GM12878 (cell line): ENCODE results near the gene PIWIL1. TPM values are rescaled to one million over a fixed set of nuclear protein-coding genes. Genes with fewer than 3 reads are reported as not detected.

Experiments
- ATAC-seq: fragments of 200-7000 bp; cut with Tn5 transposase; 3 replicates; pipeline ENCODE4 v1.9.1; 2020; ENCODE audit warnings: mild to moderate bottlenecking, moderate library complexity
- BruUV-seq: library from RNA; stranded (reverse); fragments of 400-500 nt; replicated peaks from 2 replicates; lab custom pipeline; 2021; lab: Mats Ljungman, UMichigan
- CTCF ChIA-PET: fragments of 300-600 bp; sonication (Branson Sonifier 250); formaldehyde crosslinking; extraction: SDS; loops from one replicate; lab custom pipeline; 2021; ENCODE audit warnings: inconsistent platforms; lab: Yijun Ruan, JAX
- POLR2A ChIA-PET: fragments of 350-600 bp; formaldehyde crosslinking; extraction: SDS; loops from one replicate; lab custom pipeline; 2021; ENCODE audit warnings: inconsistent platforms; lab: Charles Lee
- RAD21 ChIA-PET: fragments of 300-600 bp; sonication (Branson Sonifier 250); formaldehyde crosslinking; loops from one replicate; lab custom pipeline; 2023; ENCODE audit warnings: antibody characterized with exemption; ENCODE audit not compliant: unreplicated experiment; lab: Charles Lee
- SMC1A ChIA-PET: fragments of 300-600 bp; sonication (Branson Sonifier 250); formaldehyde crosslinking; loops from one replicate; lab custom pipeline; 2023; ENCODE audit not compliant: unreplicated experiment, uncharacterized antibody; lab: Charles Lee
- DNase-seq: peaks from one replicate; pipeline ENCODE4 v3.0.0-alpha.2; 2011; ENCODE audit warnings: low read depth, low spot score
- FAIRE-seq: peaks from 3 replicates; lab custom pipeline; 2011; peaks lifted over from hg19 to GRCh38; lab: Jason Lieb, UNC
- H2AFZ ChIP-seq: 2 replicates; pipeline ENCODE4 v1.6.0; 2011; ENCODE audit warnings: low read depth, low read length, control low read depth; ENCODE audit not compliant: control insufficient read depth
- H3K27ac ChIP-seq: 2 replicates; pipeline ENCODE4 v1.5.1; 2011; ENCODE audit warnings: control low read depth; ENCODE audit not compliant: control insufficient read depth, insufficient read depth
- H3K27me3 ChIP-seq, 2 experiments: replicated peaks in 1 of 2; 2 replicates each; pipeline versions ENCODE4 v1.6.0 to v1.6.1; 2011; ENCODE audit warnings: low read length in 1 of 2; ENCODE audit not compliant: control insufficient read depth in 2 of 2, insufficient read depth in 2 of 2
- H3K36me3 ChIP-seq, 2 experiments: 2 replicates each; pipeline ENCODE4 v1.5.1; 2011; ENCODE audit warnings: low read length in 1 of 2; ENCODE audit not compliant: control insufficient read depth in 2 of 2, insufficient read depth in 2 of 2
- H3K4me1 ChIP-seq: 2 replicates; pipeline ENCODE4 v1.6.1; 2011; ENCODE audit warnings: mild to moderate bottlenecking, low read length, moderate library complexity, mixed read lengths; ENCODE audit not compliant: control insufficient read depth, insufficient read depth
- H3K4me2 ChIP-seq: 2 replicates; pipeline ENCODE4 v1.6.0; 2011; ENCODE audit warnings: control low read depth; ENCODE audit not compliant: control insufficient read depth, insufficient read depth
- H3K4me3 ChIP-seq: fragments of 200-600 bp; sonication (generic); 2 replicates; pipeline ENCODE4 v1.5.1; 2016
- H3K79me2 ChIP-seq: 2 replicates; pipeline ENCODE4 v1.6.0; 2011; ENCODE audit warnings: low read length; ENCODE audit not compliant: control insufficient read depth, insufficient read depth
- H3K9ac ChIP-seq: 2 replicates; pipeline ENCODE4 v1.8.0; 2011; ENCODE audit warnings: low read length, control low read depth, mixed read lengths; ENCODE audit not compliant: control insufficient read depth, insufficient read depth
- H3K9me3 ChIP-seq: replicated peaks from 3 replicates; pipeline ENCODE4 v1.5.1; 2011; ENCODE audit warnings: mild to moderate bottlenecking, low read length; ENCODE audit not compliant: control insufficient read depth, insufficient read depth
- H4K20me1 ChIP-seq: 2 replicates; pipeline ENCODE4 v1.6.0; 2011; ENCODE audit not compliant: control insufficient read depth, insufficient read depth
- CREB1 ChIP-seq: IDR thresholded peaks from 2 replicates; pipeline ENCODE4 v1.6.1; 2012; ENCODE audit warnings: low read depth, mild to moderate bottlenecking, inconsistent platforms
- EP300 ChIP-seq, 2 experiments: fragments of 150-350 bp in 1 of 2; IDR thresholded peaks; 2 replicates each; pipeline ENCODE4 v1.6.1; 2011 to 2012; ENCODE audit warnings: low read depth in 2 of 2, low read length in 2 of 2, borderline replicate concordance in 1 of 2, improper control_type of control experiment in 1 of 2, inconsistent platforms in 1 of 2; ENCODE audit not compliant: control insufficient read depth in 1 of 2
- FOXK2 ChIP-seq: fragments of 450-650 bp; IDR thresholded peaks from 2 replicates; pipeline ENCODE4 v1.6.1; 2017; ENCODE audit warnings: mild to moderate bottlenecking, moderate library complexity
- NFXL1 ChIP-seq: fragments of 450-650 bp; IDR thresholded peaks from 2 replicates; pipeline ENCODE4 v1.6.1; 2017; ENCODE audit warnings: antibody characterized with exemption, mild to moderate bottlenecking, borderline replicate concordance
- NR2C2 ChIP-seq: IDR thresholded peaks from 2 replicates; pipeline ENCODE4 v1.6.1; 2011; ENCODE audit warnings: borderline replicate concordance, low read depth; ENCODE audit not compliant: control insufficient read depth, insufficient read length
- PAX8 ChIP-seq: fragments of 450-650 bp; IDR thresholded peaks from 2 replicates; pipeline ENCODE4 v1.6.1; 2017; ENCODE audit warnings: mild to moderate bottlenecking, moderate library complexity
- SMAD5 ChIP-seq: IDR thresholded peaks from 2 replicates; pipeline ENCODE4 v1.6.1; 2016; ENCODE audit warnings: antibody characterized with exemption, low read depth
- SMARCA5 ChIP-seq: fragments of 450-650 bp; IDR thresholded peaks from 2 replicates; pipeline ENCODE4 v1.6.1; 2017; ENCODE audit warnings: mild to moderate bottlenecking
- SREBF2 ChIP-seq: IDR thresholded peaks from 2 replicates; pipeline ENCODE4 v1.6.1; 2012; ENCODE audit warnings: mild to moderate bottlenecking, low read length
- TAF1 ChIP-seq: IDR thresholded peaks from 2 replicates; pipeline ENCODE4 v1.6.1; 2011; ENCODE audit warnings: mild to moderate bottlenecking, low read depth, low read length, borderline replicate concordance
- WRNIP1 ChIP-seq: IDR thresholded peaks from 2 replicates; pipeline ENCODE4 v1.6.1; 2011; ENCODE audit warnings: low read depth, low read length, improper control_type of control experiment, borderline replicate concordance
- ZBED1 ChIP-seq: IDR thresholded peaks from 2 replicates; pipeline ENCODE4 v1.6.1; 2016; ENCODE audit warnings: borderline replicate concordance
- WGBS: methylation state at CpG from one replicate; pipeline ENCODE4 v1.1.6; 2016; ENCODE audit warnings: low lambda C conversion rate; ENCODE audit not compliant: insufficient replicate concordance, insufficient coverage; ENCODE audit errors: missing lambda C conversion rate; 5-methylcytosine and 5-hydroxymethylcytosine counted together
- in situ Hi-C: fragments of 300-500 bp; cut with MboI; formaldehyde crosslinking; loops from 9 replicates; pipeline ENCODE4 v1.14.3; 2018; ENCODE audit warnings: mixed read lengths
- intact Hi-C: fragments of 100-400 bp; cut with micrococcal nuclease; formaldehyde crosslinking; loops from one replicate; pipeline ENCODE4 v1.14.2; 2022; ENCODE audit not compliant: unreplicated experiment
- polyA plus RNA-seq, 11 experiments: library from polyadenylated mRNA; depleted of rRNA in 4 of 11; unstranded in 6 of 11; stranded (reverse) in 5 of 11; fragments of >200 nt; fragmentation: Nextera tagmentation in 4 of 11; fragmentation: Illumina TruSeq in 1 of 11; extraction: Ambion mirVana in 4 of 11; extraction: Trizol in 1 of 11; gene quantifications; 1 replicate in 1 of 11; 2 replicates in 10 of 11; pipeline versions ENCODE4 v1.2.1 to v1.2.3, GENCODE V29; 2011 to 2016; ENCODE audit warnings: inconsistent platforms in 2 of 11, missing spikeins in 2 of 11, low read depth in 1 of 11
- total RNA-seq, 4 experiments: library from RNA; depleted of rRNA in 3 of 4; stranded (reverse); fragments of >200 nt in 3 of 4; fragmentation: Illumina TruSeq in 1 of 4; extraction: Trizol in 1 of 4; gene quantifications; 2 replicates each; pipeline versions ENCODE4 v1.2.1 to v1.2.3, GENCODE V29; 2013 to 2021
- TF ChIP-seq, protein P1 (sequence below): IDR thresholded peaks from 2 replicates; pipeline ENCODE4 v1.6.1; 2012; ENCODE audit warnings: low read depth, low read length, improper control_type of control experiment

The PIWIL1 gene
- total and polyA plus RNA-seq, 10 of the 15 experiments (the other 5 are each of a cell fraction or from before 2014, with no cell fraction given) = not detected

DNA sequence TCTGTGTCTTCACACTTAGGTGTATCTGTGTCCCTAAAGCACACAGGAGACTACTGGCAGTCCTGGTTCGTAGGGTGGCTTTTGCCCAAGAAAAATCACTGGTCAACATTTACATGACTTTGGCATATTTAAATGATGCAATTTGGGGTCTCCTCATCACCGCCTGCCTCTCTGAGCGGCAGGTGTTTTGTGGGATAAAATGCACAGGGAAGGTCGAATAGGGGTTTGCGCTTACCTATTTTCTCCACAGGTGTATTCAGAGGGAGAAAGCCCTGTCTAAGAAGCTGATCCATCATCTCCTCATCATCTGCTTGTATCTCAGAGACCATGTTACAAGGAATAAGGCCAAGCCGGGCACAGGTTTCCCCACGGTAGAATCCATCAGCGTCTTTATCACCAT, 74.7 kb downstream of the PIWIL1 start:
- H3K27ac ChIP-seq = no peak overlapping the region
- H3K9ac ChIP-seq = no peak overlapping the region
- no peak overlapping the region for H3K4me2 ChIP-seq
- no peak overlapping the region for H3K4me3 ChIP-seq
- BruUV-seq = no TSS peak
- WGBS = 61% methylated on average over 8 of the region's 8 CpGs
- no peaks in the 10 kb centered on the region for H3K27me3 ChIP-seq
- no peak for ATAC-seq
- H3K4me1 ChIP-seq = no peaks in the 10 kb centered on the region
- no peak for DNase-seq
- no peak for TF ChIP-seq SREBF2
- TF ChIP-seq PAX8 = no peak
- no peak for TF ChIP-seq SMAD5
- TF ChIP-seq FOXK2 = no peak
- TF ChIP-seq SMARCA5 = no peak
- TF ChIP-seq WRNIP1 = no peak
- TF ChIP-seq, all 136 proteins: peak for 0
- intact Hi-C loops (no loop called here), in situ Hi-C loops (no loop called here)
- ChIA-PET RAD21 (no interaction called here), POLR2A (no interaction called here), SMC1A (no interaction called here), CTCF (no interaction called here)
- H3K36me3 ChIP-seq = no peaks in the 10 kb centered on the region
- H3K79me2 ChIP-seq = no peaks in the 10 kb centered on the region
- H4K20me1 ChIP-seq = no peaks in the 10 kb centered on the region
- no peaks in the 10 kb centered on the region for H3K9me3 ChIP-seq
- H2AFZ ChIP-seq = no peak overlapping the region
- no peak for FAIRE-seq

DNA sequence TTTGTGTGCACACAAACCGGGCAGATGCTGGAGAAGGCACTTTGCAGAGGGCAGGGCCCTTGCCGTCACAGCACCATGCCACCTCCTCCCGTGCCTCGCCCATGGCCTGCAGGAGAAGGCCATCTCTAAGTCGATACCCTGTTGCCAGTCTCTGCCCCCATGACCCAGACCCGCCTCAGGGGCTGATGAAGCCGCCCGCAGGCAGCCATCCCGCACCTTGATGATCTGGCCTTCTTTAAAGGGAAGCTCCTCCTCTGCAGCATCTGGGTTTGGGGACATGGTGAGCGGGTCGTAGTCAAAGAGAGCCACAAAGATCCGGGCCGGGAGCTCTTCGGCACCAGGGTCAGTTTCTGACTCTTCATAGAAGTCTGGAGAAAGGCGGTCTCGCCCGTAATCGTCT, 76.2 kb downstream of the PIWIL1 start:
- ChIA-PET POLR2A (no interaction called here), SMC1A (no interaction called here), CTCF (no interaction called here), RAD21 (no interaction called here)
- no peaks in the 10 kb centered on the region for H3K9me3 ChIP-seq
- BruUV-seq = no TSS peak
- H3K4me2 ChIP-seq = no peak overlapping the region
- H2AFZ ChIP-seq = no peak overlapping the region
- no peaks in the 10 kb centered on the region for H3K27me3 ChIP-seq
- no peak overlapping the region for H3K4me3 ChIP-seq
- DNase-seq (no peak), FAIRE-seq (no peak), ATAC-seq (no peak)
- H3K4me1 ChIP-seq = no peaks in the 10 kb centered on the region
- 38% methylated on average over 18 of the region's 18 CpGs for WGBS
- H3K36me3 ChIP-seq = no peaks in the 10 kb centered on the region
- in situ Hi-C loops = no loop called here
- TF ChIP-seq CREB1 = no peak
- TF ChIP-seq ZBED1 = no peak
- TF ChIP-seq, protein P1, sequence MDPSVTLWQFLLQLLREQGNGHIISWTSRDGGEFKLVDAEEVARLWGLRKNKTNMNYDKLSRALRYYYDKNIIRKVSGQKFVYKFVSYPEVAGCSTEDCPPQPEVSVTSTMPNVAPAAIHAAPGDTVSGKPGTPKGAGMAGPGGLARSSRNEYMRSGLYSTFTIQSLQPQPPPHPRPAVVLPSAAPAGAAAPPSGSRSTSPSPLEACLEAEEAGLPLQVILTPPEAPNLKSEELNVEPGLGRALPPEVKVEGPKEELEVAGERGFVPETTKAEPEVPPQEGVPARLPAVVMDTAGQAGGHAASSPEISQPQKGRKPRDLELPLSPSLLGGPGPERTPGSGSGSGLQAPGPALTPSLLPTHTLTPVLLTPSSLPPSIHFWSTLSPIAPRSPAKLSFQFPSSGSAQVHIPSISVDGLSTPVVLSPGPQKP = no peak
- no peak for TF ChIP-seq EP300 (IDR thresholded peaks at IDR 0.05; ENCODE audit: borderline replicate concordance in 1 of 2, control insufficient read depth in 1 of 2, low read depth in 2 of 2, low read length in 2 of 2)
- TF ChIP-seq TAF1 = no peak
- TF ChIP-seq NR2C2 = no peak
- TF ChIP-seq NFXL1 = no peak
- no peaks in the 10 kb centered on the region for H4K20me1 ChIP-seq
- H3K9ac ChIP-seq = no peak overlapping the region
- no peaks in the 10 kb centered on the region for H3K79me2 ChIP-seq
- no peak overlapping the region for H3K27ac ChIP-seq
- intact Hi-C loops = no loop called here
